Glutamatergic neuron (in vitro differentiated cells): ENCODE results near the gene HLTF. TPM values are rescaled to one million over a fixed set of nuclear protein-coding genes. Genes with fewer than 3 reads are reported as not detected.

ENCODE experiments used
- DNase-seq: peaks from one replicate; pipeline ENCODE4 v3.0.0; 2022
- H3K27ac Mint-ChIP-seq: one replicate; pipeline ENCODE4 v1.8.0; 2020; ENCODE audit warnings: mild to moderate bottlenecking, mixed read lengths, inconsistent platforms; ENCODE audit not compliant: unreplicated experiment
- H3K27me3 Mint-ChIP-seq: one replicate; pipeline ENCODE4 v1.8.0; 2020; ENCODE audit warnings: mild to moderate bottlenecking, moderate library complexity, mixed read lengths, inconsistent platforms; ENCODE audit not compliant: unreplicated experiment
- H3K36me3 Mint-ChIP-seq: one replicate; pipeline ENCODE4 v1.8.0; 2020; ENCODE audit warnings: mild to moderate bottlenecking, mixed read lengths, inconsistent platforms; ENCODE audit not compliant: unreplicated experiment
- H3K4me1 Mint-ChIP-seq: one replicate; pipeline ENCODE4 v1.8.0; 2020; ENCODE audit warnings: mild to moderate bottlenecking, low read depth, mixed read lengths, inconsistent platforms; ENCODE audit not compliant: unreplicated experiment
- H3K4me3 Mint-ChIP-seq: one replicate; pipeline ENCODE4 v1.8.0; 2020; ENCODE audit warnings: mild to moderate bottlenecking, mixed read lengths, inconsistent platforms; ENCODE audit not compliant: unreplicated experiment
- H3K9me3 Mint-ChIP-seq: one replicate; pipeline ENCODE4 v1.8.0; 2020; ENCODE audit warnings: mild to moderate bottlenecking, moderate library complexity, mixed read lengths, inconsistent platforms; ENCODE audit not compliant: unreplicated experiment
- total RNA-seq: library from RNA; stranded (reverse); fragmentation: NEBNext Ultra II Directional; extraction: Animal tissue kit (Norgen Biotek cat#: 25700); gene quantifications from one replicate; pipeline ENCODE4 v1.2.1, GENCODE V29; 2021; ENCODE audit not compliant: unreplicated experiment
- TF ChIP-seq, protein P1 (sequence below): fragments of 200-600 bp; sonication (generic); IDR thresholded peaks from one replicate; pipeline ENCODE4 v1.5.0; 2021; ENCODE audit not compliant: partially characterized antibody, unreplicated experiment

HLTF gene
- total RNA-seq, 1 donor from 2014 or later = 45.1 TPM

GRCh38 chr3:149089395-149089794 is 3.1 kb upstream of the HLTF start:
- H3K36me3 Mint-ChIP-seq = peaks cover 9% of the 10 kb centered on the region
- no peak overlapping the region for H3K27ac Mint-ChIP-seq
- TF ChIP-seq, protein P1, sequence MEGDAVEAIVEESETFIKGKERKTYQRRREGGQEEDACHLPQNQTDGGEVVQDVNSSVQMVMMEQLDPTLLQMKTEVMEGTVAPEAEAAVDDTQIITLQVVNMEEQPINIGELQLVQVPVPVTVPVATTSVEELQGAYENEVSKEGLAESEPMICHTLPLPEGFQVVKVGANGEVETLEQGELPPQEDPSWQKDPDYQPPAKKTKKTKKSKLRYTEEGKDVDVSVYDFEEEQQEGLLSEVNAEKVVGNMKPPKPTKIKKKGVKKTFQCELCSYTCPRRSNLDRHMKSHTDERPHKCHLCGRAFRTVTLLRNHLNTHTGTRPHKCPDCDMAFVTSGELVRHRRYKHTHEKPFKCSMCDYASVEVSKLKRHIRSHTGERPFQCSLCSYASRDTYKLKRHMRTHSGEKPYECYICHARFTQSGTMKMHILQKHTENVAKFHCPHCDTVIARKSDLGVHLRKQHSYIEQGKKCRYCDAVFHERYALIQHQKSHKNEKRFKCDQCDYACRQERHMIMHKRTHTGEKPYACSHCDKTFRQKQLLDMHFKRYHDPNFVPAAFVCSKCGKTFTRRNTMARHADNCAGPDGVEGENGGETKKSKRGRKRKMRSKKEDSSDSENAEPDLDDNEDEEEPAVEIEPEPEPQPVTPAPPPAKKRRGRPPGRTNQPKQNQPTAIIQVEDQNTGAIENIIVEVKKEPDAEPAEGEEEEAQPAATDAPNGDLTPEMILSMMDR = no peak
- DNase-seq = no peak
- H3K4me3 Mint-ChIP-seq = no peak overlapping the region
- H3K27me3 Mint-ChIP-seq = peaks cover 9% of the 10 kb centered on the region
- peaks cover 4% of the 10 kb centered on the region for H3K4me1 Mint-ChIP-seq
- peaks cover 4% of the 10 kb centered on the region for H3K9me3 Mint-ChIP-seq

- Mint-ChIP-seq H3K27me3 (peaks cover 9% of the 10 kb centered on the region), H3K9me3 (peaks cover 4% of the 10 kb centered on the region), H3K4me3 (peak overlapping the region; percentile 83), H3K36me3 (peaks cover 9% of the 10 kb centered on the region), H3K27ac (no peak overlapping the region), H3K4me1 (peaks cover 8% of the 10 kb centered on the region)
- DNase-seq = no peak
- TF ChIP-seq, protein P1 = no peak
Measured at GRCh38 chr3:149087208-149087607, 875 bp upstream of the HLTF start.

- TF ChIP-seq, protein P1 = no peak
- Mint-ChIP-seq H3K36me3 (peaks cover 9% of the 10 kb centered on the region), H3K9me3 (peaks cover 4% of the 10 kb centered on the region), H3K4me1 (peaks cover 8% of the 10 kb centered on the region), H3K27me3 (peaks cover 9% of the 10 kb centered on the region), H3K27ac (peak overlapping the region; percentile 91), H3K4me3 (peak overlapping the region; percentile 99)
- no peak for DNase-seq
Measured at GRCh38 chr3:149085828-149086231, 503 bp downstream of the HLTF start.

GRCh38 chr3:149081772-149082171 is 4.6 kb downstream of the HLTF start:
- Mint-ChIP-seq H3K9me3 (peaks cover 3% of the 10 kb centered on the region), H3K36me3 (peaks cover 3% of the 10 kb centered on the region), H3K27me3 (peaks cover 7% of the 10 kb centered on the region), H3K4me1 (peaks cover 8% of the 10 kb centered on the region), H3K4me3 (no peak overlapping the region), H3K27ac (no peak overlapping the region)
- no peak for DNase-seq
- TF ChIP-seq, protein P1 = no peak

- H3K4me1 Mint-ChIP-seq = peaks cover 6% of the 10 kb centered on the region
- H3K36me3 Mint-ChIP-seq = no peaks in the 10 kb centered on the region
- no peak overlapping the region for H3K4me3 Mint-ChIP-seq
- H3K27me3 Mint-ChIP-seq = no peaks in the 10 kb centered on the region
- DNase-seq = no peak
- H3K9me3 Mint-ChIP-seq = peaks cover 2% of the 10 kb centered on the region
- no peak overlapping the region for H3K27ac Mint-ChIP-seq
- TF ChIP-seq, protein P1 = no peak
Measured at GRCh38 chr3:149080699-149081091, 5.6 kb downstream of the HLTF start.
